ENCODE results near the gene CALHM1.
A peak's percentile ranks its signal among the peaks of the same experiment; 100 is the strongest.

DNA sequence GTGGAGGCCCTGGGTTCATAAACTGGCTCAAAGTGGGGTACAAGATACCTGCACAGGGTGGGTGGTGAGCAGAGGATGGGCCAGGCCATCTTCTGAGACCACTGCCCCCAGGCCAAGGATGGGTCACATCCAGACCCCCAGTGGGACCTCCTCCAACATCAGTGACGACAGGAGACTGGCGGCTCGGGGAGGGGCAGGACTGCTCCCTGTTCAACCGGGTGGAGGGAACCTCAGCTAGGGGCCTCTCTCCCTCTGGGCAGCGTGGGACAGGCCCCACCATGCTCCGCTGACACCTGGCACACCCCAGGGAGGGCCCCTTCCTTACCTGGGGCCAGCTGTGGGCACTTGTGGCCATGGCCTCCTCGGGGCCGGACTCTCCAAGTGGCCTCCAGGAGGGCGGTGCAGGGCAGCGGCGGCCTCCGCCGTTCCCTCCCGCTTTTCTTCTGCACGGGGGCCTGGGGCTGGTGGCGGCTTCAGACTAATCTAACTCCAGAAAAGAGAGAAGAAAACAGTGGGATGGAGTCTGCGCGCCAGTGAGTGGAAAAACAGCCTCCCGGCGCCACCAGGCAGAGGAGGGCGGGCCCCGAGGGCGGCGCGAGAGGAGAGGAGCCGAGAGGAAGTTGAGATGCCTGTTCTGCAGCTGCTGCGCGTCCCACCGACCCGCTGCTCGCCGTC lies 6.7 kb downstream of the CALHM1 start, which contains the start of gene CALHM2:
- TF ChIP-seq, protein P1, sequence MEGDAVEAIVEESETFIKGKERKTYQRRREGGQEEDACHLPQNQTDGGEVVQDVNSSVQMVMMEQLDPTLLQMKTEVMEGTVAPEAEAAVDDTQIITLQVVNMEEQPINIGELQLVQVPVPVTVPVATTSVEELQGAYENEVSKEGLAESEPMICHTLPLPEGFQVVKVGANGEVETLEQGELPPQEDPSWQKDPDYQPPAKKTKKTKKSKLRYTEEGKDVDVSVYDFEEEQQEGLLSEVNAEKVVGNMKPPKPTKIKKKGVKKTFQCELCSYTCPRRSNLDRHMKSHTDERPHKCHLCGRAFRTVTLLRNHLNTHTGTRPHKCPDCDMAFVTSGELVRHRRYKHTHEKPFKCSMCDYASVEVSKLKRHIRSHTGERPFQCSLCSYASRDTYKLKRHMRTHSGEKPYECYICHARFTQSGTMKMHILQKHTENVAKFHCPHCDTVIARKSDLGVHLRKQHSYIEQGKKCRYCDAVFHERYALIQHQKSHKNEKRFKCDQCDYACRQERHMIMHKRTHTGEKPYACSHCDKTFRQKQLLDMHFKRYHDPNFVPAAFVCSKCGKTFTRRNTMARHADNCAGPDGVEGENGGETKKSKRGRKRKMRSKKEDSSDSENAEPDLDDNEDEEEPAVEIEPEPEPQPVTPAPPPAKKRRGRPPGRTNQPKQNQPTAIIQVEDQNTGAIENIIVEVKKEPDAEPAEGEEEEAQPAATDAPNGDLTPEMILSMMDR (conservative IDR thresholded peaks at IDR 0.05; ENCODE audit: low read depth in 2 of 2) = no peak
- TF ChIP-seq EZH2 (IDR thresholded peaks at IDR 0.05; ENCODE audit: low read depth, unreplicated experiment) = no peak
- TF ChIP-seq POLR2AphosphoS5 (IDR thresholded peaks at IDR 0.05; ENCODE audit: low read depth) = peak; percentile 34; the same call in 1 of the 2 replicates
- no peak for TF ChIP-seq JUNB (IDR thresholded peaks at IDR 0.05; ENCODE audit: unreplicated experiment)
- TF ChIP-seq, protein P2, sequence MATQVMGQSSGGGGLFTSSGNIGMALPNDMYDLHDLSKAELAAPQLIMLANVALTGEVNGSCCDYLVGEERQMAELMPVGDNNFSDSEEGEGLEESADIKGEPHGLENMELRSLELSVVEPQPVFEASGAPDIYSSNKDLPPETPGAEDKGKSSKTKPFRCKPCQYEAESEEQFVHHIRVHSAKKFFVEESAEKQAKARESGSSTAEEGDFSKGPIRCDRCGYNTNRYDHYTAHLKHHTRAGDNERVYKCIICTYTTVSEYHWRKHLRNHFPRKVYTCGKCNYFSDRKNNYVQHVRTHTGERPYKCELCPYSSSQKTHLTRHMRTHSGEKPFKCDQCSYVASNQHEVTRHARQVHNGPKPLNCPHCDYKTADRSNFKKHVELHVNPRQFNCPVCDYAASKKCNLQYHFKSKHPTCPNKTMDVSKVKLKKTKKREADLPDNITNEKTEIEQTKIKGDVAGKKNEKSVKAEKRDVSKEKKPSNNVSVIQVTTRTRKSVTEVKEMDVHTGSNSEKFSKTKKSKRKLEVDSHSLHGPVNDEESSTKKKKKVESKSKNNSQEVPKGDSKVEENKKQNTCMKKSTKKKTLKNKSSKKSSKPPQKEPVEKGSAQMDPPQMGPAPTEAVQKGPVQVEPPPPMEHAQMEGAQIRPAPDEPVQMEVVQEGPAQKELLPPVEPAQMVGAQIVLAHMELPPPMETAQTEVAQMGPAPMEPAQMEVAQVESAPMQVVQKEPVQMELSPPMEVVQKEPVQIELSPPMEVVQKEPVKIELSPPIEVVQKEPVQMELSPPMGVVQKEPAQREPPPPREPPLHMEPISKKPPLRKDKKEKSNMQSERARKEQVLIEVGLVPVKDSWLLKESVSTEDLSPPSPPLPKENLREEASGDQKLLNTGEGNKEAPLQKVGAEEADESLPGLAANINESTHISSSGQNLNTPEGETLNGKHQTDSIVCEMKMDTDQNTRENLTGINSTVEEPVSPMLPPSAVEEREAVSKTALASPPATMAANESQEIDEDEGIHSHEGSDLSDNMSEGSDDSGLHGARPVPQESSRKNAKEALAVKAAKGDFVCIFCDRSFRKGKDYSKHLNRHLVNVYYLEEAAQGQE (IDR thresholded peaks at IDR 0.05; ENCODE audit: unreplicated experiment) = no peak
- TF ChIP-seq ETS1 (IDR thresholded peaks at IDR 0.05) = no peak
- TF ChIP-seq EZH2phosphoT487 (IDR thresholded peaks at IDR 0.05; ENCODE audit: unreplicated experiment) = no peak
- TF ChIP-seq ZNF462 (CRISPR knock-in tag; IDR thresholded peaks at IDR 0.05) = no peak
- no peak for TF ChIP-seq CREB1 (CRISPR knock-in tag; IDR thresholded peaks at IDR 0.05; ENCODE audit: low read depth)
- no peak for TF ChIP-seq NANOG (IDR thresholded peaks at IDR 0.05; ENCODE audit: borderline replicate concordance)
